Kidney epithelial cell (primary cell): ENCODE measurements around the gene VAMP4. TPM values are rescaled to one million over a fixed set of nuclear protein-coding genes. Genes with fewer than 3 reads are reported as not detected.
"Not testable (repeated sequence)": the region's sequence is repeated elsewhere in the genome, so short reads cannot be mapped to it uniquely, and the experiment has no call there.

ENCODE experiments used
- DNase-seq: peaks from one replicate; pipeline ENCODE4 v3.0.0-alpha.2; 2010; ENCODE audit warnings: low read depth
- H3K27me3 ChIP-seq: 2 replicates; pipeline ENCODE4 v1.6.0; 2011; ENCODE audit warnings: low read length; ENCODE audit not compliant: control insufficient read depth, insufficient read depth
- H3K36me3 ChIP-seq: 2 replicates; pipeline ENCODE4 v1.5.1; 2011; ENCODE audit warnings: low read length; ENCODE audit not compliant: control insufficient read depth, insufficient read depth
- H3K4me3 ChIP-seq: 2 replicates; pipeline ENCODE4 v1.5.1; 2011; ENCODE audit warnings: low read depth, mild to moderate bottlenecking, control low read depth, low read length
- CTCF ChIP-seq: IDR thresholded peaks from 2 replicates; pipeline ENCODE4 v1.5.1; 2011; ENCODE audit warnings: mild to moderate bottlenecking, moderate library complexity, low read length, control low read depth, inconsistent platforms; ENCODE audit not compliant: insufficient read depth, poor library complexity, severe bottlenecking
- total RNA-seq: library from RNA; depleted of rRNA; stranded (reverse); fragments of >200 nt; gene quantifications from 2 replicates; pipeline ENCODE4 v1.2.3, GENCODE V29; 2015

Gene VAMP4
- total RNA-seq, 1 donor from 2014 or later = 5.4 TPM

- Histone ChIP-seq H3K27me3 (no peaks in the 10 kb centered on the region), H3K36me3 (no peaks in the 10 kb centered on the region), H3K4me3 (no peak overlapping the region)
- TF ChIP-seq CTCF = no peak
- no peak for DNase-seq
Observed at GRCh38 chr1:171711643-171712042, 30.2 kb downstream of the VAMP4 start.

- Histone ChIP-seq H3K36me3 (no peaks in the 10 kb centered on the region), H3K4me3 (no peak overlapping the region), H3K27me3 (no peaks in the 10 kb centered on the region)
- DNase-seq = no peak
- no peak for TF ChIP-seq CTCF
Observed at GRCh38 chr1:171707583-171707982, 34.3 kb downstream of the VAMP4 start.

GRCh38 chr1:171702598-171702997 is 39.3 kb downstream of the VAMP4 start:
- Histone ChIP-seq H3K27me3 (no peaks in the 10 kb centered on the region), H3K36me3 (no peaks in the 10 kb centered on the region), H3K4me3 (no peak overlapping the region)
- no peak for TF ChIP-seq CTCF
- DNase-seq = no peak

- Histone ChIP-seq H3K4me3 (no peak overlapping the region), H3K27me3 (no peaks in the 10 kb centered on the region), H3K36me3 (no peaks in the 10 kb centered on the region)
- no peak for DNase-seq
- TF ChIP-seq CTCF = no peak
Observed at GRCh38 chr1:171699531-171699930, 42.3 kb downstream of the VAMP4 start.

- not testable (repeated sequence) for DNase-seq, H3K36me3 ChIP-seq, H3K4me3 ChIP-seq, H3K27me3 ChIP-seq
Observed at GRCh38 chr1:171695772-171696171, 46.1 kb downstream of the VAMP4 start.

GRCh38 chr1:171693541-171693940 is 48.3 kb downstream of the VAMP4 start:
- not testable (repeated sequence) for DNase-seq, H3K4me3 ChIP-seq, H3K27me3 ChIP-seq, H3K36me3 ChIP-seq

- DNase-seq = no peak
- no peaks in the 10 kb centered on the region for H3K27me3 ChIP-seq
- TF ChIP-seq CTCF = no peak
- H3K4me3 ChIP-seq = no peak overlapping the region
- no peaks in the 10 kb centered on the region for H3K36me3 ChIP-seq
Observed at GRCh38 chr1:171683870-171684269, 58.0 kb downstream of the VAMP4 start.
